ENCODE measurements around the gene TAF11L2. TPM values are rescaled to one million over a fixed set of nuclear protein-coding genes. Genes with fewer than 3 reads are reported as not detected.
"Not testable (repeated sequence)": the region's sequence is repeated elsewhere in the genome, so short reads cannot be mapped to it uniquely, and the experiment has no call there.

The TAF11L2 gene
- total RNA-seq, 1 donor from 2014 or later, result not detected

- Mint-ChIP-seq H3K27me3 (no peaks in the 10 kb centered on the region), H3K9me3 (peaks cover 8% of the 10 kb centered on the region), H3K36me3 (ENCODE audit: low read depth) (no peaks in the 10 kb centered on the region), H3K27ac (no peak overlapping the region), H3K4me1 (no peaks in the 10 kb centered on the region), H3K4me3 (no peak overlapping the region)
- no peak for DNase-seq
- intact Hi-C loops (cut with micrococcal nuclease), result no loop called here
These were observed 5.3 kb upstream of the TAF11L2 start for GRCh38 chr5:17492770-17493169.

- DNase-seq, result no peak
- no peaks in the 10 kb centered on the region for H3K36me3 Mint-ChIP-seq (ENCODE audit: low read depth)
- H3K27me3 Mint-ChIP-seq, result no peaks in the 10 kb centered on the region
- H3K9me3 Mint-ChIP-seq, result peaks cover 7% of the 10 kb centered on the region
- H3K4me3 Mint-ChIP-seq, result no peak overlapping the region
- intact Hi-C loops (cut with micrococcal nuclease), result no loop called here
- H3K4me1 Mint-ChIP-seq, result no peaks in the 10 kb centered on the region
- H3K27ac Mint-ChIP-seq, result no peak overlapping the region
These were observed 585 bp upstream of the TAF11L2 start for GRCh38 chr5:17497446-17497845.

GRCh38 chr5:17511775-17512325 is 13.8 kb downstream of the TAF11L2 start:
- no peaks in the 10 kb centered on the region for H3K27me3 Mint-ChIP-seq
- intact Hi-C loops (cut with micrococcal nuclease), result no loop called here
- H3K9me3 Mint-ChIP-seq, result no peaks in the 10 kb centered on the region
- H3K27ac Mint-ChIP-seq, result no peak overlapping the region
- no peaks in the 10 kb centered on the region for H3K4me1 Mint-ChIP-seq
- no peak overlapping the region for H3K4me3 Mint-ChIP-seq
- H3K36me3 Mint-ChIP-seq (ENCODE audit: low read depth), result no peaks in the 10 kb centered on the region
- no peak for DNase-seq

- H3K9me3 Mint-ChIP-seq; H3K27ac Mint-ChIP-seq; H3K4me1 Mint-ChIP-seq; H3K36me3 Mint-ChIP-seq (ENCODE audit: low read depth); H3K27me3 Mint-ChIP-seq; H3K4me3 Mint-ChIP-seq; intact Hi-C loops (cut with micrococcal nuclease): not testable (repeated sequence)
- DNase-seq, result peak; percentile 58
These were observed 19.5 kb downstream of the TAF11L2 start for GRCh38 chr5:17517526-17517925.

- H3K9me3 Mint-ChIP-seq; H3K4me1 Mint-ChIP-seq; H3K4me3 Mint-ChIP-seq; intact Hi-C loops (cut with micrococcal nuclease); H3K36me3 Mint-ChIP-seq (ENCODE audit: low read depth); DNase-seq; H3K27ac Mint-ChIP-seq; H3K27me3 Mint-ChIP-seq: not testable (repeated sequence)
These were observed 20.0 kb downstream of the TAF11L2 start, which contains the start of gene TAF11L3 for GRCh38 chr5:17518067-17518466. Gene TAF11L3 (plus strand): TSS chr5:17518367.

- intact Hi-C loops (cut with micrococcal nuclease); H3K4me3 Mint-ChIP-seq; H3K4me1 Mint-ChIP-seq; H3K9me3 Mint-ChIP-seq; H3K27me3 Mint-ChIP-seq; DNase-seq; H3K36me3 Mint-ChIP-seq (ENCODE audit: low read depth); H3K27ac Mint-ChIP-seq: not testable (repeated sequence)
These were observed 21.5 kb downstream of the TAF11L2 start for GRCh38 chr5:17519508-17519907.

GRCh38 chr5:17521501-17521900 is 23.5 kb downstream of the TAF11L2 start, which contains the start of gene TAF11L4:
Gene TAF11L4 (plus strand): TSS chr5:17521801.
- intact Hi-C loops (cut with micrococcal nuclease); H3K4me3 Mint-ChIP-seq: not testable (repeated sequence)

GRCh38 chr5:17524935-17525334 is 26.9 kb downstream of the TAF11L2 start, which contains the start of gene TAF11L5:
Gene TAF11L5 (plus strand): TSS chr5:17525235.
- H3K4me1 Mint-ChIP-seq; H3K9me3 Mint-ChIP-seq; H3K36me3 Mint-ChIP-seq (ENCODE audit: low read depth); H3K27ac Mint-ChIP-seq; intact Hi-C loops (cut with micrococcal nuclease); H3K4me3 Mint-ChIP-seq; DNase-seq; H3K27me3 Mint-ChIP-seq: not testable (repeated sequence)

More at GRCh38 chr5:17521501-17521900, 23.5 kb downstream of the TAF11L2 start, which contains the start of gene TAF11L4:
- H3K36me3 Mint-ChIP-seq (ENCODE audit: low read depth); H3K4me1 Mint-ChIP-seq; DNase-seq; H3K27me3 Mint-ChIP-seq; H3K27ac Mint-ChIP-seq; H3K9me3 Mint-ChIP-seq: not testable (repeated sequence)

- H3K27ac Mint-ChIP-seq; H3K36me3 Mint-ChIP-seq (ENCODE audit: low read depth); H3K27me3 Mint-ChIP-seq; H3K9me3 Mint-ChIP-seq; H3K4me3 Mint-ChIP-seq; intact Hi-C loops (cut with micrococcal nuclease); H3K4me1 Mint-ChIP-seq: not testable (repeated sequence)
- DNase-seq, result peak; percentile 69
These were observed 28.5 kb downstream of the TAF11L2 start for GRCh38 chr5:17526504-17526903.

GRCh38 chr5:17528369-17528768 is 30.3 kb downstream of the TAF11L2 start, which contains the start of gene TAF11L6:
Gene TAF11L6 (plus strand): TSS chr5:17528669.
- H3K4me3 Mint-ChIP-seq; H3K27me3 Mint-ChIP-seq; H3K27ac Mint-ChIP-seq; intact Hi-C loops (cut with micrococcal nuclease); H3K36me3 Mint-ChIP-seq (ENCODE audit: low read depth); DNase-seq; H3K9me3 Mint-ChIP-seq; H3K4me1 Mint-ChIP-seq: not testable (repeated sequence)

Other genes with a start within 250 kb of the TAF11L2 start
- gene TAF11L3, start 20.1 kb downstream of the TAF11L2 start, total RNA-seq, result not detected in 2 replicates
- gene TAF11L4, start 23.6 kb downstream of the TAF11L2 start, total RNA-seq, result not detected in 2 replicates
- not detected in 2 replicates for gene TAF11L5, start 27.0 kb downstream of the TAF11L2 start, total RNA-seq
- not detected in 2 replicates for gene TAF11L6, start 30.4 kb downstream of the TAF11L2 start, total RNA-seq
- gene TAF11L7, start 87.5 kb downstream of the TAF11L2 start, total RNA-seq, result not detected in 2 replicates
- gene TAF11L8, start 92.7 kb downstream of the TAF11L2 start, total RNA-seq, result not detected in 2 replicates
- not detected in 2 replicates for gene TAF11L9, start 96.2 kb downstream of the TAF11L2 start, total RNA-seq
- gene TAF11L10, start 99.6 kb downstream of the TAF11L2 start, total RNA-seq, result not detected in 2 replicates
- not detected in 2 replicates for gene TAF11L11, start 106.0 kb downstream of the TAF11L2 start, total RNA-seq
- gene TAF11L12, start 112.2 kb downstream of the TAF11L2 start, total RNA-seq, result not detected in 2 replicates
- gene TAF11L13, start 133.9 kb downstream of the TAF11L2 start, total RNA-seq, result not detected in 2 replicates
- not detected in 2 replicates for gene TAF11L14, start 136.2 kb downstream of the TAF11L2 start, total RNA-seq